GDM1 (cell line): ENCODE data around the gene UBE2E3.
"Not testable (repeated sequence)": the region's sequence is repeated elsewhere in the genome, so short reads cannot be mapped to it uniquely, and the experiment has no call there.

ENCODE experiments used
- DNase-seq: peaks from one replicate; lab custom pipeline; 2025; lab: John Stamatoyannopoulos, UW

The UBE2E3 gene

DNA sequence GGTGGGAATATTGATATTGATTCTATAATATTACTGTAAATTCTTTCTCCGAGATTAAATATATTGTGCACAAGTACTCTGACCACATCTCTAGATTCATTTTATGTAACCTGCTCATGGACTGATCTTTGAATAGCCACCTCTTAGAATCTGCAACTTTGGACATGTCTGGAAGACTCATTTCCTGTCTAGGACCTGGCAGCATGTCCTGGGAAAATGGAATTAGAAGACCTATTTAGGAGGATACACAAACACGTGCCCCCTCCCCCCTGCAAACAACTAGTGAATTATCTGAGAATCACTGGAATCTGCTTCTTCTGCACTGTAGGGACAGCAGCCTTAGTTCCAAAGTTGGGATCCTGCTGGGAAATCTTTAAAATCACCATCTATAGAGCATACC lies 94.1 kb downstream of the UBE2E3 start:
- no peak for DNase-seq

DNA sequence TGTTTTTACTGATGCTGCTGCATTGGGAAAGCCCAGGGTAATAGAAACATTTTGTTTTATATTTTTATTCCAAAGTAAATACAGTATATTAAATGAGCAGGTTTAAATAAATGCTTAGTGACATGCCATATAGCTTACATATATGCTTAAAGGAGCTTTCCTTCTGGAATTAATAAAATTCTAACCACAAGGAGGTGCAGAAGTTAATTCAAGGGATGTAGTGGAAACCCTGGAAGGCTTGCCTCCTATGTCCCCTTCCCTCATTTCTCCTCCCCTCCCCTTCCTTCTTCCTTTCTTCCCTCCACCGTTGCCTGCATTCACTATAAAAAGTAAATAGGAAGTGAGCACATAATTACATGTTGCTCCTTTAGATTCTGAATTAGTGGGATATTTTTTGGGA lies 96.3 kb downstream of the UBE2E3 start:
- no peak for DNase-seq

DNA sequence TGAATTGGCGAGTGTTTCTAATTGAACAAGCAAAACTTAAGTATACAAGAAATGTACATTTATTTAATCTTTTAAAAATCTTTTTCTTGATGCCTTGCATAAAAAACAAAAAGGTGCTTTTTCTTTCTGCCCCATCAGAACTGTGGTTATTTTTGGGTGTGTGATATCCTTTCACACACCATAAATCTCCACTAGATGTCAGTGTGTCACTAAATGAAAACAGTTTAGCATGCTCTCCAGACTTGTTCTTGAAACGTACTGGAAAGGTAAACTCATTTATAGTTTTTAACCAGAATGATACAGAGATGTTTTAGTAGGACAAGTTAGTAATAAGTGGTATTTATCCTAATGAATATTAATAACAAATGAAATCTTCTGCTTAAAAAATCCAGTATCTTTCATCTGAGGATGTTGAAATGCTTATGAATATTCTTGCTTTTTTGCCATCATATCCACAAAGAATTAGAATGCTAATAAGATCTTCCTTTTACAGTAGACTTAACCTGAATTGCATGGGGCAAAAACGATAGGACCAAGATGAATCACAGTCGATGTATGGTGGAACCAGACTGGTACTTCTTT lies 96.8 kb downstream of the UBE2E3 start:
- DNase-seq = peak; percentile 27

DNA sequence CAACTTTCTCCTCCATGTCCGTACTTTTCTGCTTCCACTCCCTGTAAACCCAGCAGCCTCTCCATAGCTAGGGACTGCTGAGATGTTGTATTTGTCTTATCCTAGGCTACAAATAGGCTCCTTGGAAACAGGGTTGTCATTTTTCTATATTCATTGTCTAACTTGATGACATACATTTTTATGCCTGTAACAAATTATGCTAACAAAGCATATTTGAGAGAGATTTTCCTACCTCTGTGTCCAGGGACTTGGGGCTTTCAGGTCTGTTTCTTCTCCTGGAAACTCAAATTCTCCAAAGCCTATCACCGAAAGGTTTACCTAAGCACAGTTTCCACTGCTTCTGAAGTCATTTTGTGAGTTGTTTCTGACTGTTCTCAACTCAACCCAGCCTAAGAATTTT lies 102.7 kb downstream of the UBE2E3 start:
- no peak for DNase-seq

DNA sequence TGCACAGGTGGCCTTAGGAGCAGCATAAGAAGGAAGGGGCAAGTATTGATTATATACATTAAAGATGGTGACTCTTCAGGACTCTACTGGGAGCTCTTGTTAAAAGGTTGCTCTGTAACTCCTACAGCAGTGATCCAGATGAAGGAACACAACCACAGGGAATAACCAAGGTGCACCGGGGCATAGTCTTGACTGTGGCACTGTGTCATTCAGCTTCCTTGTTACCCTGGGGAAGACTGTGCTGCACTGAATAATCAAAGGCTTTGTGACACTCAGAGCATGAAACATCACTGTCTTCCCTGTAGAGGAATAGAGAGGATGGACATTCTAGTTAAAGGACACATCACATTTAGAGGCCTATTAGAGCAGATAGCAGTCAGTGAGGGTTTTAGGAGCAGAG lies 105.3 kb downstream of the UBE2E3 start:
- DNase-seq = no peak

DNA sequence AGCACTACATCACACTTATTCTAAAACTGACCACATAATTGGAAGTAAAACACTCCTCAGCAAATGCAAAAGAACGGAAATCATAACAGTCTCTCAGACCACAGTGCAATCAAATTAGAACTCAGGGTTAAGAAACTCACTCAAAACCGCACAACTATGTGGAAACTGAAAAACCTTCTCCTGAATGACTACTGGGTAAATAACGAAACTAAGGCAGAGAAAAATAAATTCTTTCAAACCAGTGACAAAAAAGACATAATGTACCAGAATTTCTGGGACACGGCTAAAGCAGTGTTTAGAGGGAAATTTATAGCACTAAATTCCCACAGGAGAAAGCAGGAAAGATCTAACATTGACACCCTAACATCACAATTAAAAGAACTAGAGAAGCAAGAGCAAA lies 111.5 kb downstream of the UBE2E3 start:
- DNase-seq = not testable (repeated sequence)

DNA sequence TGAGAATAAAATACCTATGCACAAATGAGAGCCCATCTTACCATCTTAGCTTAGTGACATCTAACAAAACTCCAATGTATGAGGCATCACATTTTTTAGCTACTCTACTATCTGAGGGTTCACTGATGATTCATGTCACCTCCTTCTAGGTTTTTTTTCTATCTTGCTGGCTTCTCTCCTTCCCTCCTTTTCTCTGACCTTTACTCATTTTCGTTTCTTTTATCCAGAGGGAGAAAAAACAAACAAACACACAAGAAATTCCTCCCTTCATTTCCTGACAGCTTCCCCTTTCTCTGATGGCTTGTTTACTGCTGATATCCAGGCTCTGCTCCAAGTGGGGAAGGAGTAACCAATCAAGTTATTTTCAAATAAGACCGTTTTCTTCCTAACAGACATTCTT lies 115.1 kb downstream of the UBE2E3 start:
- no peak for DNase-seq

DNA sequence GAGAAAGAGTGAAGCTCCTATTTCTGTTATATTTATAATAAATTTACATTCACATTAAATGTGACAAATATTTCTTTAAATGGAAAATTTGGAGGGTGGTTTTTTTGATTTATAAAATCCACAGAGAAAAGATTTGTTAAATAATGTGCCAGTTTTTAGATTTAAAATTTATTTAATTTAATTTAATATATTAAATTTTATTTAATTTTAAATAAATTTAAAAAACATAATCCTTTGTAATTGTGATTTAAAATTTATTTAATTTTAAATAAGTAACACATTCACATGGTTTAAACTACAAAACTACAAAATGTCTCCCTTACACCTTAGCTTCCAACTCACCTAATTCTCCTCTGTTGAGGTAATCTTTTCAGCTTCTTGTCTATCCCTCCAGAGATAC lies 123.3 kb downstream of the UBE2E3 start:
- DNase-seq = no peak

DNA sequence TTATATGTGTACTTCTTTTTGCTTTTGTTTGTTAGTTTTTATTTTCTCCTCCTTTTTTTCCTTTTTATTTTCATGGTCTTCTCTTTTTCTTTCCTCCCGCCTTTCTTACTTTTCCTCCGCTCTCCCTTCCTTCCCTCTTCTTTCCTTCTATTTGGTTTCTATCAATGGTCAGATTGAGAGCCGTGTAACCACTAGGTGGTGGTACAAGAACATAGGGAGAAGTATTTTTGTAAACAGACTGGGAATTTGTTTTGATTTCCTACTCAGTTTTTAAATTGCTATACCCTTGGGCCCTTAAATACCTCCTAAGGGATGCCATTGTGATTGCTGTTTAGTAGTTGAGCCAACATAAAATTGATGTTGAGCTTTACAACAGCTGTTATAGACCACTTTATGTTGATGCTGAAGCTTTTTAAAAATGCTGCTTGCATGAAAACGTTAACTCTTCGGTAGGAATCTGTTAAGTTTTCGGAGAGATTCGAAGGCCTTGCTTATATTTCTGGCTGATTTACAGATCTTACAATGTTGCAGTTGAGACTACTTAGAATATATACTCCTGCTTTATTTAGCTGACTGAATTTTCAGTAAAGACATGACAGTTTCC lies 124.2 kb downstream of the UBE2E3 start:
- peak; percentile 41 for DNase-seq

DNA sequence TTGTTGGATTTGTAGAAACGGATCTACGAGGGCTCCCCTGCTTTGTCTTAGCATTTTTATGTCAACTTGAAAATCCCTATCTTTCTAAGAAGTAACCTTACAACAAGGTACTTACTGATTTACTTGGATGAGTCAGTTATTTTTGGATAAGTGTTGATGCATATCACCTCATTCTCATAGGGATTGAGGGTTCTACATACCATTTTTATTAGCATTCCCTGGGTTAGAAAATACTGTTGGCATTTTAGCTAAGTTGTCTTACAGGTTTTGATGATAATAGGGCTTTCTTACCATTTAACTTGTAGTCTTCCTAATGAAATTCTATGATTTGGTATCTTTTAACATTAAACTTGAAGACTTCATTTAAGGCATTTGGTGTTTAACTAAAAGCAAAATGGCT lies 125.2 kb downstream of the UBE2E3 start:
- DNase-seq = no peak

DNA sequence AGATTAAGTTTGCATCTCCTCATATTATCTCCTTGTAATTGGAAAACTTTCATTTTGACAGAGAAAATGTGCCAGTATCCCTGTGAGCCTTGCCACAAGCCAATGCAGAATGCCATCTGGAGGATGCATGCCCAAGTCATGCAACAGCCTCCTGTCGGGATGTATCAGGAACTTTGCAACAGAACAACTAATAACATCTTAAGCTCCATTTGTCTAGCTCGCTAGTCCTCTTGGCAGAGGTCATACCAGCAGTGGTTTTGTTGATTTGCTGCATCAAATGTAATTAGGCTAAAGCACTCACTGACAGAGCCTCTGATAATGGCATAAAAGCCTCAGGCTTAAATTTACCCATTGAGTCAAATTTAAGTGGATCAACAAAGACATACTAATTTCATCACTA lies 125.8 kb downstream of the UBE2E3 start:
- no peak for DNase-seq

DNA sequence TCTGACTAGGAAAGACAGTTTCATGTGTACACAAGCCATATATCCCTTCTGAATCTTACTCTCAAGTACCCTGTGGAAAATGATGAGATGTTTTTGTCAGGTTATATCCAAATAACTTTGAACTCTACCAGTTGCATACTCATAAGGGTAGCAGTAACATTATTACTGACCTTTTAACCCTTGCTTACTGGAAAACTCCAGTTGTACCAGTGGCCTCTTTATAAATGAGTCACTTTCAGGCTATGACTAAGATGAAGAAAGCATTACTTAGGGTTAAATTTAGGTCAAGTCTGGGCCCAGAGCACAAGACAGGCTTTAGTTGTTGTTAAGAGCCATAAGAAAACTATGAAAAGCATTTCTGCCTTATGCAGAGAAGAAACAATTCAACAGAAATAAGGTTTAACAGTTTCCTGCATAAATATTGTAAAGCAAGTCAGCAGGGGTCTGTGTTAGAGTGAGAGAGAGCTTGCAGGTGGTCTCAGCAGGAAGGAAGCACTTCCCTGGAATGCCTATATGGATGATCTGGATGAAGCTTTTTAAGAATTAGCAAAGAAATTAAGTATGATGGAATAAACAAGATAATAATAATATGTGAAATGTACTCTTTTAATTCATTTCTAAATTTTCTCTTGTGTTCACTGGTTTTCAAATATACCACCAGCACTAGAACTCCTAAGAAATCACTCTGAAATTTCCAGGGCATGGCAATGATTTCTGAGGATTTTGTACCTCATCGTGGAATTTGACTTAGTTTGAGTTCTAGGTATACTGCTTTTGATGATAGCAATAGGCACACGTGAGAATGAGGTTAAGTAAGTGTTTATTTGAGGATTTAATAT lies 126.6 kb downstream of the UBE2E3 start:
- DNase-seq = peak; percentile 32

DNA sequence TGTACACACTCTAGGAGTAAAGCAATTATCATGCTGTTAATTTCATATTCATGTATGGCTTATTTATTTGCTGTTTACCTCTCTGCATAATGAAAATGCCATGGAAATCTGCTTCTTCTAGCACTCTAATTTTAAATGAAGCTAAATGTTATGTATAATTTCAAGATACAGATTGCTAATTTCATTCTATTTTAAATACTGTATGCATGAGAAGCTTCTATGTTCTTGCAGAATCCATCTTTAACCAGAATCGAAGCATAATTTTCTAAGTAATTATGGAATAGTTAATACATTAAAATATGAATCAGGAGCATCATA lies 127.2 kb downstream of the UBE2E3 start:
- DNase-seq = no peak

DNA sequence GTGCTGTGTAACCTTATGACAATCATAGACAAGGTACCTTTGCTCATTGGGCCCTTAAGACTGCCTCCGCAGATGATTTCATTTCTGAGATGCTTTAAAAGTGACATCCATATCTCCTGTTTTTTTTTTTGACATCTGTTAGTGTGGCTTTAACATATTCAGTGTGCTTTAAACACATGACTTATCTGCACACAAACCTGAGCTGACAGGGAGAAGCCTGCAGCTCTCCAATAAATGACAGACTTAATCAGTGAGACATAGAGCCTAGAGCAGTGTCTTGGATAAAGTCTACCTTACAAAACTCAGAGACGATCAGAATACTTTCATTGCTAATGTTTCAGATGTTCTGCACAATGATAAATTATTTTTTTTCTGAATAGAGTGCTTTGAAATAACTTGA lies 130.7 kb downstream of the UBE2E3 start:
- no peak for DNase-seq

DNA sequence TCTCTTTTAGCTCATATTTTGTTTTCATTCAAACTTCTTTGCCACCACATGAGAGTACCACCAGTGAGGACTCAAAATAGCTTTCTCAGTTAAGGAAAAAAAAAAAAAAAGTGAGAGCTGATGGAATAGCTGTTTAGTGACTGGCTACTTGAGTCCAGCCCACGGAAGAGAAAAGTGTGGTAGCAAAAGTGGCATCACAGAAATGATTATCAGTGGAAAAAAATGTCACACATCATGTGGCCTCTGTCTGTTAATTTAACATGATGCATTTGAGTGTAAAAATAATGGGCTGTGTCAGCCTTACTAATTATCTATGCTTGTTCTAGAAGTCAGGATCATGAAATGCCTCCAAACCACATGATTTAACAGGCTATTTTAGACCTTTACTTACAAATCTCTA lies 132.5 kb downstream of the UBE2E3 start:
- DNase-seq = no peak
